ENCODE results near the gene SNX18.

DNA sequence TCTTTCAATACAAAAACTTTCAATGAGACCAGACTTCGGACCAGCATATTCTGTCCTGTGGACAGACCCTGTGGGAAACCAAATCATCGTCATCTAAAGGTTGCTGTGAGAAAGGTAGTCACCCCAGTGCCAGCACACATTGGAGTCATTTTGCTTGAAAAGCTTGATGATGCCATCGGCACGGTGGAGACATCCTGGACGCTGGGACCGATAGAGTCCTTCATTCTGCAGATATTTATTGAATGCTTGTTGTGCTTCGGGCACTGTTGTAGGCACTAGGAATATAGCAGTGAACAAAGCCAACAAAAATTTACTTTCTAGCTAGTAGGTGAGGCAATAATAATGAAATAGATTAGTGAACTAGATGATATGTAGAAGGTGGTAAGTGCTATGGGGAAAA is 34.9 kb downstream of the SNX18 start:
- TF ChIP-seq, protein P1, sequence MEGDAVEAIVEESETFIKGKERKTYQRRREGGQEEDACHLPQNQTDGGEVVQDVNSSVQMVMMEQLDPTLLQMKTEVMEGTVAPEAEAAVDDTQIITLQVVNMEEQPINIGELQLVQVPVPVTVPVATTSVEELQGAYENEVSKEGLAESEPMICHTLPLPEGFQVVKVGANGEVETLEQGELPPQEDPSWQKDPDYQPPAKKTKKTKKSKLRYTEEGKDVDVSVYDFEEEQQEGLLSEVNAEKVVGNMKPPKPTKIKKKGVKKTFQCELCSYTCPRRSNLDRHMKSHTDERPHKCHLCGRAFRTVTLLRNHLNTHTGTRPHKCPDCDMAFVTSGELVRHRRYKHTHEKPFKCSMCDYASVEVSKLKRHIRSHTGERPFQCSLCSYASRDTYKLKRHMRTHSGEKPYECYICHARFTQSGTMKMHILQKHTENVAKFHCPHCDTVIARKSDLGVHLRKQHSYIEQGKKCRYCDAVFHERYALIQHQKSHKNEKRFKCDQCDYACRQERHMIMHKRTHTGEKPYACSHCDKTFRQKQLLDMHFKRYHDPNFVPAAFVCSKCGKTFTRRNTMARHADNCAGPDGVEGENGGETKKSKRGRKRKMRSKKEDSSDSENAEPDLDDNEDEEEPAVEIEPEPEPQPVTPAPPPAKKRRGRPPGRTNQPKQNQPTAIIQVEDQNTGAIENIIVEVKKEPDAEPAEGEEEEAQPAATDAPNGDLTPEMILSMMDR (conservative IDR thresholded peaks at IDR 0.05; ENCODE audit: low read depth, low read length) = no peak
- TF ChIP-seq POLR2A (IDR thresholded peaks at IDR 0.05; ENCODE audit: low read depth, low read length) = no peak
- TF ChIP-seq RFX5 (IDR thresholded peaks at IDR 0.05; ENCODE audit: low read depth, low read length) = no peak
- no peak for TF ChIP-seq CHD1 (IDR thresholded peaks at IDR 0.05; ENCODE audit: low read depth, low read length)
- no peak for TF ChIP-seq CEBPB (IDR thresholded peaks at IDR 0.05; ENCODE audit: low read depth, low read length)
- TF ChIP-seq MAZ (IDR thresholded peaks at IDR 0.05; ENCODE audit: borderline replicate concordance, low read depth, low read length) = no peak
- no peak for TF ChIP-seq NFE2L2 (IDR thresholded peaks at IDR 0.05; ENCODE audit: low read depth, low read length)
